ENCODE results near the gene CD93. TPM values are rescaled to one million over a fixed set of nuclear protein-coding genes. Genes with fewer than 3 reads are reported as not detected.

The CD93 gene
- total RNA-seq, 1 donor from 2014 or later = not detected

- H3K27me3 Mint-ChIP-seq = peaks cover 37% of the 10 kb centered on the region
- CTCF ChIA-PET = no interaction called here
- no peak overlapping the region for H3K27ac Mint-ChIP-seq
- no peak for DNase-seq
- no peak overlapping the region for H3K4me3 Mint-ChIP-seq
- intact Hi-C loops (cut with micrococcal nuclease) = no loop called here
- H3K9me3 Mint-ChIP-seq = no peaks in the 10 kb centered on the region
- no peaks in the 10 kb centered on the region for H3K36me3 Mint-ChIP-seq (ENCODE audit: low read depth)
- H3K4me1 Mint-ChIP-seq = peaks cover 2% of the 10 kb centered on the region
- no peak for TF ChIP-seq CTCF (IDR thresholded peaks at IDR 0.05)
- POLR2A ChIA-PET = no interaction called here
- ATAC-seq (ENCODE audit: low read depth) = no peak
Measured at GRCh38 chr20:23047001-23047737, 39.0 kb downstream of the CD93 start.

- peaks cover 2% of the 10 kb centered on the region for H3K4me1 Mint-ChIP-seq
- POLR2A ChIA-PET = no interaction called here
- DNase-seq (no peak), ATAC-seq (ENCODE audit: low read depth) (no peak)
- no peak overlapping the region for H3K27ac Mint-ChIP-seq
- H3K9me3 Mint-ChIP-seq = no peaks in the 10 kb centered on the region
- H3K27me3 Mint-ChIP-seq = peaks cover 35% of the 10 kb centered on the region
- CTCF ChIA-PET = no interaction called here
- H3K4me3 Mint-ChIP-seq = no peak overlapping the region
- no peaks in the 10 kb centered on the region for H3K36me3 Mint-ChIP-seq (ENCODE audit: low read depth)
- no peak for TF ChIP-seq CTCF (IDR thresholded peaks at IDR 0.05)
- intact Hi-C loops (cut with micrococcal nuclease) = no loop called here
Measured at GRCh38 chr20:23046431-23046830, 39.7 kb downstream of the CD93 start.

GRCh38 chr20:23043376-23043775 is 42.7 kb downstream of the CD93 start:
- POLR2A ChIA-PET = no interaction called here
- no peaks in the 10 kb centered on the region for H3K9me3 Mint-ChIP-seq
- no peak for TF ChIP-seq CTCF (IDR thresholded peaks at IDR 0.05)
- no peak overlapping the region for H3K4me3 Mint-ChIP-seq
- intact Hi-C loops (cut with micrococcal nuclease) = no loop called here
- H3K27me3 Mint-ChIP-seq = peaks cover 28% of the 10 kb centered on the region
- no peak overlapping the region for H3K27ac Mint-ChIP-seq
- DNase-seq (no peak), ATAC-seq (ENCODE audit: low read depth) (no peak)
- CTCF ChIA-PET = no interaction called here
- no peaks in the 10 kb centered on the region for H3K36me3 Mint-ChIP-seq (ENCODE audit: low read depth)
- H3K4me1 Mint-ChIP-seq = no peaks in the 10 kb centered on the region

GRCh38 chr20:23042270-23042669 is 43.9 kb downstream of the CD93 start:
- Mint-ChIP-seq H3K4me1 (no peaks in the 10 kb centered on the region), H3K36me3 (ENCODE audit: low read depth) (no peaks in the 10 kb centered on the region), H3K9me3 (no peaks in the 10 kb centered on the region), H3K27me3 (peaks cover 20% of the 10 kb centered on the region), H3K4me3 (no peak overlapping the region), H3K27ac (no peak overlapping the region)
- no peak for ATAC-seq (ENCODE audit: low read depth)
- no peak for DNase-seq
- POLR2A ChIA-PET = no interaction called here
- CTCF ChIA-PET = no interaction called here
- intact Hi-C loops (cut with micrococcal nuclease) = no loop called here
- no peak for TF ChIP-seq CTCF (IDR thresholded peaks at IDR 0.05)

- Mint-ChIP-seq H3K4me1 (no peaks in the 10 kb centered on the region), H3K27me3 (peaks cover 20% of the 10 kb centered on the region), H3K4me3 (no peak overlapping the region), H3K36me3 (ENCODE audit: low read depth) (no peaks in the 10 kb centered on the region), H3K27ac (no peak overlapping the region), H3K9me3 (no peaks in the 10 kb centered on the region)
- TF ChIP-seq CTCF (IDR thresholded peaks at IDR 0.05) = no peak
- POLR2A ChIA-PET = no interaction called here
- DNase-seq = no peak
- CTCF ChIA-PET = no interaction called here
- ATAC-seq (ENCODE audit: low read depth) = no peak
- intact Hi-C loops (cut with micrococcal nuclease) = no loop called here
Measured at GRCh38 chr20:23039885-23040508, 46.1 kb downstream of the CD93 start.
